HepG2 (cell line): ENCODE measurements around the gene BCAN. TPM values are rescaled to one million over a fixed set of nuclear protein-coding genes. Genes with fewer than 3 reads are reported as not detected.

Experiments
- ATAC-seq: fragments of 200-7000 bp; cut with Tn5 transposase; 3 replicates; pipeline ENCODE4 v1.9.1; 2020; ENCODE audit warnings: mild to moderate bottlenecking, moderate library complexity
- BruUV-seq: library from RNA; stranded (reverse); fragments of 400-500 nt; replicated peaks from 2 replicates; lab custom pipeline; 2021; lab: Mats Ljungman, UMichigan
- CTCF ChIA-PET: fragments of 300-600 bp; formaldehyde crosslinking; extraction: SDS; loops from one replicate; lab custom pipeline; 2021; ENCODE audit warnings: low total read pairs, inconsistent platforms, low intra/inter-chr PET ratio; lab: Yijun Ruan, JAX
- POLR2A ChIA-PET: fragments of 350-600 bp; sonication (Branson Sonifier 250); formaldehyde crosslinking; loops from one replicate; lab custom pipeline; 2020; ENCODE audit warnings: antibody characterized with exemption, inconsistent platforms; lab: Yijun Ruan, JAX
- DNase-seq: peaks from one replicate; pipeline ENCODE4 v3.0.0-alpha.2; 2015; ENCODE audit warnings: low spot score
- FAIRE-seq: peaks from 3 replicates; lab custom pipeline; 2011; peaks lifted over from hg19 to GRCh38; lab: Jason Lieb, UNC
- H2AFZ ChIP-seq: one replicate; pipeline ENCODE4 v1.6.1; 2011; ENCODE audit warnings: low read length, inconsistent platforms
- H3K27ac ChIP-seq: fragments of 300-600 bp; 3 replicates; pipeline ENCODE4 v1.8.0; 2011; ENCODE audit warnings: mixed run types, mild to moderate bottlenecking, mixed read lengths, low read length, inconsistent platforms; ENCODE audit not compliant: insufficient read depth; ENCODE audit errors: extremely low read length
- H3K27me3 ChIP-seq, 2 experiments: fragments of 200-600 bp in 1 of 2; 2 replicates in 1 of 2; 3 replicates in 1 of 2; pipeline versions ENCODE4 v1.6.0 to v1.8.0; 2011; ENCODE audit warnings: low read length in 2 of 2, mild to moderate bottlenecking in 2 of 2, moderate library complexity in 2 of 2, inconsistent platforms in 1 of 2; ENCODE audit not compliant: insufficient read depth in 2 of 2, control insufficient read depth in 1 of 2
- H3K36me3 ChIP-seq, 2 experiments: fragments of 200-600 bp in 1 of 2; replicated peaks in 1 of 2; 2 replicates in 1 of 2; 3 replicates in 1 of 2; pipeline versions ENCODE4 v1.5.1 to v1.8.0; 2011; ENCODE audit warnings: low read length in 2 of 2, inconsistent platforms in 1 of 2; ENCODE audit not compliant: insufficient read depth in 2 of 2, control insufficient read depth in 1 of 2
- H3K4me1 ChIP-seq: 2 replicates; pipeline ENCODE4 v1.5.1; 2012; ENCODE audit warnings: low read length, inconsistent platforms; ENCODE audit not compliant: insufficient read depth
- H3K4me2 ChIP-seq: 2 replicates; pipeline ENCODE4 v1.6.0; 2011; ENCODE audit warnings: low read depth, low read length, inconsistent platforms
- H3K4me3 ChIP-seq, 3 experiments: fragments of 200-600 bp in 1 of 3; sonication (generic), shearing (Covaris generic) in 1 of 3; replicated peaks in 1 of 3; 2 replicates each; pipeline ENCODE4 v1.5.1; 2011 to 2016; ENCODE audit warnings: low read length in 3 of 3, inconsistent platforms in 2 of 3, low read depth in 2 of 3, mild to moderate bottlenecking in 2 of 3, control low read depth in 1 of 3, mixed read lengths in 1 of 3; ENCODE audit not compliant: insufficient read depth in 1 of 3
- H3K79me2 ChIP-seq: one replicate; pipeline ENCODE4 v1.6.1; 2011; ENCODE audit warnings: low read length, inconsistent platforms; ENCODE audit not compliant: insufficient read depth
- H3K9ac ChIP-seq: 2 replicates; pipeline ENCODE4 v1.6.0; 2011; ENCODE audit warnings: mild to moderate bottlenecking, low read depth, low read length, inconsistent platforms; ENCODE audit not compliant: insufficient read depth
- H3K9me3 ChIP-seq: 2 replicates; pipeline ENCODE4 v1.5.1; 2012; ENCODE audit warnings: mild to moderate bottlenecking, low read length
- H4K20me1 ChIP-seq: 2 replicates; pipeline ENCODE4 v1.6.0; 2011; ENCODE audit warnings: inconsistent platforms, mild to moderate bottlenecking, low read length, moderate library complexity; ENCODE audit not compliant: insufficient read depth
- CEBPZ ChIP-seq: IDR thresholded peaks from 2 replicates; pipeline ENCODE4 v1.6.1; 2012; ENCODE audit warnings: low read length, improper control_type of control experiment
- FOXP1 ChIP-seq, 2 experiments: fragments of 450-650 bp in 1 of 2; IDR thresholded peaks; 2 replicates each; pipeline ENCODE4 v1.6.1; 2017 to 2018; ENCODE audit warnings: antibody characterized with exemption in 1 of 2
- MEF2D ChIP-seq: sonication (generic); formaldehyde crosslinking; IDR thresholded peaks from 2 replicates; pipeline ENCODE4 v1.5.1; 2020; ENCODE audit warnings: mild to moderate bottlenecking, missing genetic modification reagents
- POLR2A ChIP-seq, 2 experiments: IDR thresholded peaks; 2 replicates each; pipeline ENCODE4 v1.6.1; 2011; ENCODE audit warnings: low read depth in 2 of 2, low read length in 2 of 2, mild to moderate bottlenecking in 1 of 2, moderate library complexity in 1 of 2; ENCODE audit not compliant: insufficient read depth in 1 of 2
- SAP130 ChIP-seq: IDR thresholded peaks from 2 replicates; pipeline ENCODE4 v1.6.1; 2016; ENCODE audit warnings: low read depth
- ZBTB3 ChIP-seq: sonication (generic); formaldehyde crosslinking; IDR thresholded peaks from 2 replicates; pipeline ENCODE4 v1.4.0; 2020; ENCODE audit warnings: low read depth, mild to moderate bottlenecking, moderate library complexity, missing genetic modification reagents, borderline replicate concordance
- ZBTB33 ChIP-seq: sonication (generic); formaldehyde crosslinking; IDR thresholded peaks from 2 replicates; pipeline ENCODE4 v1.4.0; 2020; ENCODE audit warnings: missing genetic modification reagents
- WGBS: methylation state at CpG from one replicate; pipeline ENCODE4 v1.1.6; 2017; ENCODE audit warnings: low lambda C conversion rate; 5-methylcytosine and 5-hydroxymethylcytosine counted together
- in situ Hi-C: cut with HindIII; loops from 2 replicates; pipeline ENCODE4 v1.10.0; 2017; ENCODE audit warnings: low pct_unique_long_range_greater_than_20kb; ENCODE audit not compliant: extremely low pct_ligation_motif_present
- intact Hi-C: fragments of 100-400 bp; cut with micrococcal nuclease; formaldehyde crosslinking; loops from one replicate; pipeline ENCODE4 v1.10.0; 2022; ENCODE audit not compliant: unreplicated experiment
- polyA plus RNA-seq, 8 experiments: library from polyadenylated mRNA; depleted of rRNA in 3 of 8; stranded (reverse) in 7 of 8; unstranded in 1 of 8; fragments of >200 nt; fragmentation: Illumina TruSeq in 4 of 8; extraction: Trizol in 4 of 8; gene quantifications; 2 replicates each; pipeline versions ENCODE4 v1.2.1 to v1.2.3, GENCODE V29; 2011 to 2016; ENCODE audit warnings: low read depth in 4 of 8, missing spikeins in 1 of 8, mixed read lengths in 1 of 8; ENCODE audit not compliant: insufficient read depth in 1 of 8
- total RNA-seq, 5 experiments: library from RNA; depleted of rRNA; stranded (reverse); fragments of >200 nt; fragmentation: Illumina TruSeq; extraction: Trizol; gene quantifications; 2 replicates each; pipeline ENCODE4 v1.2.3, GENCODE V29; 2016; ENCODE audit warnings: low read depth in 1 of 5

Gene BCAN
- total and polyA plus RNA-seq, 2 of the 13 experiments (the other 11 are each of a cell fraction or from before 2014, with no cell fraction given), result not detected

DNA sequence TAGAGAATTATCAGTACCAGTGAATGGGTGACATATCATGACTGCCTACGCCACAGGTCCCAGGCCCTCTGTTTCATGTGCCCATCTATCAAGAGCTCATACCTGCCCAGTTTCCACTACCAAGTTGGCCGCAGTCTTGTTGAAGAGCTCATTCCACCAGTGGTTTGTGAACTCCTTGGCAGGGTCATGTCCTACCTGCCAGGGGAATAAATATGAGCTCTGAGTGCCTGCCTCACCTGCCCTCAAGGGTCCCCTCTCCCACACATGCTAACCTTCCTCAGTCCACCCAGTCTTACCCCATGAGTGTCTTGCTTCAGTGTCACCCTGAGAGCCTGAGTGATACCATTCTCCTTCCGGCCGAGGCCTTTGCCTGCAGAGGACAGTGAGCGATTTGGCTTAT lies 43.8 kb upstream of the BCAN start:
- H3K4me2 ChIP-seq, result no peak overlapping the region
- no peak overlapping the region for H2AFZ ChIP-seq
- ChIA-PET CTCF (no interaction called here), POLR2A (no interaction called here)
- DNase-seq, result no peak
- peaks cover 27% of the 10 kb centered on the region for H3K4me1 ChIP-seq
- peaks cover 19% of the 10 kb centered on the region for H3K79me2 ChIP-seq
- H3K36me3 ChIP-seq, result peaks cover 7 to 46% of the 10 kb centered on the region in 2 experiments
- FAIRE-seq, result no peak
- in situ Hi-C loops (no loop called here), intact Hi-C loops (no loop called here)
- 96% methylated on average over 5 of the region's 5 CpGs for WGBS
- H3K9ac ChIP-seq, result no peak overlapping the region
- H3K9me3 ChIP-seq, result no peaks in the 10 kb centered on the region
- H3K27ac ChIP-seq, result no peak overlapping the region
- no peak overlapping the region for H3K4me3 ChIP-seq
- ATAC-seq, result no peak
- TF ChIP-seq ZBTB3 (CRISPR knock-in tag) (no peak), POLR2A (IDR thresholded peaks at IDR 0.05; ENCODE audit: insufficient read depth in 1 of 2, low read depth in 2 of 2, low read length in 2 of 2) (0 out of 4 replicates have a peak, but pooled peaks of 1 of the 2 experiments have one; percentile 17), ZBTB33 (no peak), FOXP1 (IDR thresholded peaks at IDR 0.05) (no peak), FOXP1 (CRISPR knock-in tag; IDR thresholded peaks at IDR 0.05) (no peak), SAP130 (CRISPR knock-in tag) (no peak), CEBPZ (no peak), MEF2D (CRISPR knock-in tag) (no peak)
- TF ChIP-seq, all 625 proteins: peak for 1
- no peaks in the 10 kb centered on the region for H4K20me1 ChIP-seq
- H3K27me3 ChIP-seq, result no peaks in the 10 kb centered on the region
- no TSS peak for BruUV-seq
